Sigmoid colon (tissue), 4 donors: ENCODE measurements around the gene EPHA4.

Experiments
- POLR2A ChIP-seq, 2 donors: fragments of 450-650 bp; IDR thresholded peaks; one replicate each; pipeline ENCODE4 v1.6.1; 2016; ENCODE audit warnings: antibody characterized with exemption in 2 of 2, mild to moderate bottlenecking in 2 of 2, moderate library complexity in 2 of 2
- POLR2AphosphoS5 ChIP-seq, 4 donors: sonication (generic); formaldehyde crosslinking; IDR thresholded peaks; one replicate each; pipeline ENCODE4 v1.6.1; 2017; ENCODE audit warnings: antibody characterized with exemption in 4 of 4
- TF ChIP-seq, protein P1 (sequence below), 4 experiments: fragments of 450-650 bp in 3 of 4; fragments of 200-600 bp in 1 of 4; IDR thresholded peaks; one replicate each; pipeline ENCODE4 v1.5.1; 2016 to 2019; ENCODE audit warnings: antibody characterized with exemption in 4 of 4, mild to moderate bottlenecking in 3 of 4, moderate library complexity in 2 of 4

DNA sequence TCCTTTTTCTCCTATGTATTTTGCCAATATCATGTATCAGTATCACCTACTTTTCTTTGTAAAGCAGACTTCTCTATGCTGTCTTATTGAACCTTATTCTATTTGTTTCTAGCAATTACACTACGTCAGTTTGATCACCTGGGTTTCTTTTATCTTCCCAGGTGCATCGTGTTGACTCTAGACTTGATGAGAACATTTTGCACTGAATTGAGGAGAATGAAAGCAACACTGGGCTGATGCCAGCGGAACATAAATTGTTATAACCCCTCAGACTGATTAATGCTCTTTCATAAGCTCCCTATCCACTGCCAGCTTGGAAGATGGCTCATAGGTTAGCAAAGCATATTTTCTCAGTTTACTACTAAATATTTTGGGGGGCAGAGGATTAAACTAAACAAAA is 140.6 kb downstream of the EPHA4 start:
- TF ChIP-seq, protein P1, sequence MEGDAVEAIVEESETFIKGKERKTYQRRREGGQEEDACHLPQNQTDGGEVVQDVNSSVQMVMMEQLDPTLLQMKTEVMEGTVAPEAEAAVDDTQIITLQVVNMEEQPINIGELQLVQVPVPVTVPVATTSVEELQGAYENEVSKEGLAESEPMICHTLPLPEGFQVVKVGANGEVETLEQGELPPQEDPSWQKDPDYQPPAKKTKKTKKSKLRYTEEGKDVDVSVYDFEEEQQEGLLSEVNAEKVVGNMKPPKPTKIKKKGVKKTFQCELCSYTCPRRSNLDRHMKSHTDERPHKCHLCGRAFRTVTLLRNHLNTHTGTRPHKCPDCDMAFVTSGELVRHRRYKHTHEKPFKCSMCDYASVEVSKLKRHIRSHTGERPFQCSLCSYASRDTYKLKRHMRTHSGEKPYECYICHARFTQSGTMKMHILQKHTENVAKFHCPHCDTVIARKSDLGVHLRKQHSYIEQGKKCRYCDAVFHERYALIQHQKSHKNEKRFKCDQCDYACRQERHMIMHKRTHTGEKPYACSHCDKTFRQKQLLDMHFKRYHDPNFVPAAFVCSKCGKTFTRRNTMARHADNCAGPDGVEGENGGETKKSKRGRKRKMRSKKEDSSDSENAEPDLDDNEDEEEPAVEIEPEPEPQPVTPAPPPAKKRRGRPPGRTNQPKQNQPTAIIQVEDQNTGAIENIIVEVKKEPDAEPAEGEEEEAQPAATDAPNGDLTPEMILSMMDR (IDR thresholded peaks at IDR 0.05), result no peak
- TF ChIP-seq POLR2AphosphoS5 (IDR thresholded peaks at IDR 0.05) (no peak), POLR2A (IDR thresholded peaks at IDR 0.05) (no peak)
